Calu3 (cell line): ENCODE measurements around the gene CCR6. TPM values are rescaled to one million over a fixed set of nuclear protein-coding genes. Genes with fewer than 3 reads are reported as not detected.

Experiments used
- BruUV-seq: library from RNA; stranded (reverse); fragments of 400-500 nt; replicated peaks from 2 replicates; lab custom pipeline; 2021; lab: Mats Ljungman, UMichigan
- CTCF ChIA-PET: fragments of 300-600 bp; sonication (Branson Sonifier 250); formaldehyde crosslinking; loops from one replicate; lab custom pipeline; 2022; ENCODE audit warnings: antibody characterized with exemption; lab: Charles Lee
- DNase-seq: peaks from one replicate; pipeline ENCODE4 v3.0.0; 2022
- H3K27ac Mint-ChIP-seq: one replicate; pipeline ENCODE4 v1.8.0; 2022; ENCODE audit warnings: mixed read lengths; ENCODE audit not compliant: unreplicated experiment
- H3K27me3 Mint-ChIP-seq: one replicate; pipeline ENCODE4 v1.8.0; 2022; ENCODE audit warnings: mixed read lengths; ENCODE audit not compliant: unreplicated experiment
- H3K36me3 Mint-ChIP-seq: one replicate; pipeline ENCODE4 v1.8.0; 2022; ENCODE audit warnings: mild to moderate bottlenecking, moderate library complexity, mixed read lengths; ENCODE audit not compliant: insufficient read depth, unreplicated experiment
- H3K4me1 Mint-ChIP-seq: one replicate; pipeline ENCODE4 v1.8.0; 2022; ENCODE audit warnings: mild to moderate bottlenecking, low read depth, mixed read lengths; ENCODE audit not compliant: unreplicated experiment
- H3K4me3 Mint-ChIP-seq: one replicate; pipeline ENCODE4 v1.8.0; 2022; ENCODE audit warnings: mild to moderate bottlenecking, low read depth, moderate library complexity, mixed read lengths; ENCODE audit not compliant: unreplicated experiment
- H3K9me3 Mint-ChIP-seq: one replicate; pipeline ENCODE4 v1.8.0; 2022; ENCODE audit warnings: low read depth, mixed read lengths; ENCODE audit not compliant: unreplicated experiment
- CTCF ChIP-seq: fragments of 200-600 bp; IDR thresholded peaks from one replicate; pipeline ENCODE4 v1.8.0; 2022; ENCODE audit warnings: antibody characterized with exemption; ENCODE audit not compliant: unreplicated experiment
- intact Hi-C: fragments of 100-400 bp; cut with micrococcal nuclease; formaldehyde crosslinking; loops from one replicate; pipeline ENCODE4 v1.10.0; 2022; ENCODE audit not compliant: unreplicated experiment
- total RNA-seq: library from RNA; stranded (reverse); gene quantifications from 2 replicates; pipeline ENCODE4 v1.2.3, GENCODE V29; 2022

Gene CCR6
- total RNA-seq, 1 experiment from 2014 or later, result not detected

GRCh38 chr6:167136376-167136775 lies 13.5 kb downstream of the CCR6 start:
- Mint-ChIP-seq H3K27ac (no peak overlapping the region), H3K4me3 (no peak overlapping the region), H3K27me3 (peaks cover 73% of the 10 kb centered on the region), H3K36me3 (peaks cover 3% of the 10 kb centered on the region), H3K9me3 (no peaks in the 10 kb centered on the region), H3K4me1 (peaks cover 8% of the 10 kb centered on the region)
- CTCF ChIA-PET, result no interaction called here
- no peak for DNase-seq
- no TSS peak for BruUV-seq
- intact Hi-C loops, result no loop called here
- no peak for TF ChIP-seq CTCF

GRCh38 chr6:167137081-167137480 lies 14.2 kb downstream of the CCR6 start:
- no peak for TF ChIP-seq CTCF
- DNase-seq, result no peak
- BruUV-seq, result no TSS peak
- Mint-ChIP-seq H3K27ac (no peak overlapping the region), H3K4me3 (no peak overlapping the region), H3K36me3 (no peaks in the 10 kb centered on the region), H3K9me3 (no peaks in the 10 kb centered on the region), H3K4me1 (peaks cover 8% of the 10 kb centered on the region), H3K27me3 (peaks cover 66% of the 10 kb centered on the region)
- CTCF ChIA-PET, result no interaction called here
- intact Hi-C loops, result no loop called here

GRCh38 chr6:167137881-167138280 lies 15.0 kb downstream of the CCR6 start:
- intact Hi-C loops, result no loop called here
- Mint-ChIP-seq H3K27ac (no peak overlapping the region), H3K4me1 (peaks cover 8% of the 10 kb centered on the region), H3K36me3 (no peaks in the 10 kb centered on the region), H3K4me3 (no peak overlapping the region), H3K9me3 (no peaks in the 10 kb centered on the region), H3K27me3 (peaks cover 58% of the 10 kb centered on the region)
- no peak for DNase-seq
- no TSS peak for BruUV-seq
- TF ChIP-seq CTCF, result no peak
- CTCF ChIA-PET, result interaction anchor here (0.7 kb wide), 1 partner anchor 363 kb away, joined by 3 read pairs; no protein-coding TSS in a partner anchor

GRCh38 chr6:167139761-167140160 lies 16.9 kb downstream of the CCR6 start:
- intact Hi-C loops, result loop anchor here (5.0 kb wide), 1 partner anchor 142 kb away; the partner anchor contains the start of gene CEP43
- Mint-ChIP-seq H3K4me1 (peaks cover 8% of the 10 kb centered on the region), H3K36me3 (no peaks in the 10 kb centered on the region), H3K27ac (no peak overlapping the region), H3K27me3 (peaks cover 61% of the 10 kb centered on the region), H3K4me3 (no peak overlapping the region), H3K9me3 (peaks cover 3% of the 10 kb centered on the region)
- BruUV-seq, result no TSS peak
- DNase-seq, result no peak
- TF ChIP-seq CTCF, result no peak
- CTCF ChIA-PET, result interaction anchor here (1.5 kb wide), 1 partner anchor 141 kb away, joined by 4 read pairs; the partner anchor contains the start of gene CEP43
